H1 (cell line): Measurements from ENCODE around the gene HECTD4. TPM values are rescaled to one million over a fixed set of nuclear protein-coding genes. Genes with fewer than 3 reads are reported as not detected.

Source experiments
- ATF2 ChIP-seq: IDR thresholded peaks from 2 replicates; pipeline ENCODE4 v1.6.1; 2012; ENCODE audit warnings: low read length, inconsistent platforms
- CHD2 ChIP-seq: IDR thresholded peaks from 2 replicates; pipeline ENCODE4 v1.6.1; 2012; ENCODE audit warnings: low read length, improper control_type of control experiment
- CHD7 ChIP-seq: fragments of 300-600 bp; sonication (generic); IDR thresholded peaks from 2 replicates; pipeline ENCODE4 v1.7.1; 2012; ENCODE audit warnings: low read length, moderate library complexity, mild to moderate bottlenecking, inconsistent platforms; ENCODE audit not compliant: insufficient replicate concordance
- HDAC2 ChIP-seq, 2 experiments: fragments of 300-600 bp in 1 of 2; sonication (generic) in 1 of 2; IDR thresholded peaks; 2 replicates each; pipeline ENCODE4 v1.6.1; 2011 to 2012; ENCODE audit warnings: low read depth in 2 of 2, low read length in 2 of 2, mild to moderate bottlenecking in 2 of 2, moderate library complexity in 2 of 2, borderline replicate concordance in 1 of 2, inconsistent platforms in 1 of 2
- PHF8 ChIP-seq: fragments of 200-600 bp; sonication (generic); conservative IDR thresholded peaks from 2 replicates; pipeline ENCODE4 v1.7.1; 2012; ENCODE audit warnings: low read depth, mild to moderate bottlenecking, inconsistent platforms, low read length, moderate library complexity
- RNF2 ChIP-seq: fragments of 200-900, 300-1000 bp; sonication (generic); IDR thresholded peaks from 2 replicates; pipeline ENCODE4 v1.7.1; 2016; ENCODE audit warnings: borderline replicate concordance, low read depth, mild to moderate bottlenecking, antibody characterized with exemption, low read length; ENCODE audit not compliant: poor library complexity, severe bottlenecking; ENCODE audit errors: missing control alignments
- SRF ChIP-seq: IDR thresholded peaks from 2 replicates; pipeline ENCODE4 v1.6.1; 2011; ENCODE audit warnings: mild to moderate bottlenecking, low read depth, low read length, moderate library complexity
- ZNF274 ChIP-seq: IDR thresholded peaks from 2 replicates; pipeline ENCODE4 v1.7.0; 2012; ENCODE audit warnings: low read length, borderline replicate concordance; ENCODE audit errors: extremely low read depth
- polyA plus RNA-seq, 7 experiments: library from polyadenylated mRNA; depleted of rRNA in 3 of 7; stranded (reverse) in 5 of 7; unstranded in 2 of 7; fragments of >200 nt in 5 of 7; fragments of 200-250 nt in 2 of 7; gene quantifications; 1 replicate in 5 of 7; 2 replicates in 1 of 7; 4 replicates in 1 of 7; pipeline versions ENCODE4 v1.2.1 to v1.2.3, GENCODE V29; 2011 to 2013; ENCODE audit warnings: missing spikeins in 2 of 7, mixed read lengths in 2 of 7
- total RNA-seq: library from RNA; stranded (reverse); fragmentation: NEBNext Ultra II Directional; extraction: Animal tissue kit (Norgen Biotek cat#: 25700); gene quantifications from 2 replicates; pipeline ENCODE4 v1.2.1, GENCODE V29; 2021

HECTD4 gene
- total and polyA plus RNA-seq, 2 of the 8 experiments (the other 6 are each of a cell fraction or from before 2014, with no cell fraction given) = 6.5 to 33.7 TPM

- no peak for TF ChIP-seq CHD7
- TF ChIP-seq RNF2 = no peak
- TF ChIP-seq SRF = no peak
- no peak for TF ChIP-seq PHF8
- TF ChIP-seq HDAC2 (IDR thresholded peaks at IDR 0.05; ENCODE audit: borderline replicate concordance in 1 of 2, low read depth in 2 of 2, low read length in 2 of 2) = no peak
- TF ChIP-seq ZNF274 = no peak
- no peak for TF ChIP-seq ATF2
- TF ChIP-seq CHD2 = no peak
These were observed 19.8 kb upstream of the HECTD4 start (continued) for GRCh38 chr12:112401903-112402498.
